Measurements from ENCODE around the gene RNF14. TPM values are rescaled to one million over a fixed set of nuclear protein-coding genes. Genes with fewer than 3 reads are reported as not detected.

Gene RNF14
- total RNA-seq, 1 donor from 2014 or later, result 51.6 TPM

GRCh38 chr5:141992349-141992963 is 23.6 kb downstream of the RNF14 start:
- H3K27ac Mint-ChIP-seq (ENCODE audit: unreplicated experiment), result no peak overlapping the region
- H3K27me3 Mint-ChIP-seq (ENCODE audit: unreplicated experiment), result peaks cover 4% of the 10 kb centered on the region
- peaks cover 20% of the 10 kb centered on the region for H3K36me3 Mint-ChIP-seq (ENCODE audit: low read depth, unreplicated experiment)
- no peaks in the 10 kb centered on the region for H3K4me1 Mint-ChIP-seq (ENCODE audit: unreplicated experiment)
- peak; percentile 70 for DNase-seq (ENCODE audit: low spot score)
- TF ChIP-seq, protein P1, sequence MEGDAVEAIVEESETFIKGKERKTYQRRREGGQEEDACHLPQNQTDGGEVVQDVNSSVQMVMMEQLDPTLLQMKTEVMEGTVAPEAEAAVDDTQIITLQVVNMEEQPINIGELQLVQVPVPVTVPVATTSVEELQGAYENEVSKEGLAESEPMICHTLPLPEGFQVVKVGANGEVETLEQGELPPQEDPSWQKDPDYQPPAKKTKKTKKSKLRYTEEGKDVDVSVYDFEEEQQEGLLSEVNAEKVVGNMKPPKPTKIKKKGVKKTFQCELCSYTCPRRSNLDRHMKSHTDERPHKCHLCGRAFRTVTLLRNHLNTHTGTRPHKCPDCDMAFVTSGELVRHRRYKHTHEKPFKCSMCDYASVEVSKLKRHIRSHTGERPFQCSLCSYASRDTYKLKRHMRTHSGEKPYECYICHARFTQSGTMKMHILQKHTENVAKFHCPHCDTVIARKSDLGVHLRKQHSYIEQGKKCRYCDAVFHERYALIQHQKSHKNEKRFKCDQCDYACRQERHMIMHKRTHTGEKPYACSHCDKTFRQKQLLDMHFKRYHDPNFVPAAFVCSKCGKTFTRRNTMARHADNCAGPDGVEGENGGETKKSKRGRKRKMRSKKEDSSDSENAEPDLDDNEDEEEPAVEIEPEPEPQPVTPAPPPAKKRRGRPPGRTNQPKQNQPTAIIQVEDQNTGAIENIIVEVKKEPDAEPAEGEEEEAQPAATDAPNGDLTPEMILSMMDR (IDR thresholded peaks at IDR 0.05; ENCODE audit: unreplicated experiment), result peak; percentile 85
- no peak overlapping the region for H3K4me3 Mint-ChIP-seq (ENCODE audit: unreplicated experiment)
- H3K9me3 Mint-ChIP-seq (ENCODE audit: unreplicated experiment), result no peaks in the 10 kb centered on the region

DNA sequence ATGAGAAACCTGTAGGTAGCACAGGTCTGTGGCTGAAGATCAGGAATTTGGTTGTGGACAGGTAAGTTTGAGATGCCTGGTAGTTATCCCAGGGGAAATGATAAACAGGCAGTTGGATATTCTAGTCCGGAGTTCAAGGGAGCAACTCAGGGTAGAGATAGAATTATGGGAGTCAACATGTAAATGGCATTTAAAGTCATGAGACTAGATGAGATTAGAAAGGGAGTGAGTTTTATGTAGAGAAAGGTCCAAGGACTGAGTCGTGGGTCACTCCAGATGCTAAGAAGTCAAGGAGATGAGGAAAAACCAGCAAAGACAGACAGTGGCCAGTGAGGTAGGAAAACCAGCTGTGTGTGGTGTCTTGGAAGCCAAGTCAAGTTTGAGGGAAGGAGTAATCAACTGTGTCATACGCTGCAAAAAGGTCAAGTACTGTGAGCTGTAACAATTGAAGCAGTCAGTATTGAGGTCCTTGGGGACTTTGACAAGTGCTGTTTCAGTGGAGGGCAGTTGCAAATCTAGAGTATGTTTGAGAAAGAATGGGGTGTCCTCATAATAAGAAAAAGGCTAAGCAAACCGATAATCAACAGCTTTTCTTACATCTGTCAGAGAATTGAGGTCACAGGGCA is 25.7 kb downstream of the RNF14 start:
- Mint-ChIP-seq H3K27me3 (ENCODE audit: unreplicated experiment) (peaks cover 7% of the 10 kb centered on the region), H3K4me3 (ENCODE audit: unreplicated experiment) (no peak overlapping the region), H3K4me1 (ENCODE audit: unreplicated experiment) (no peaks in the 10 kb centered on the region), H3K9me3 (ENCODE audit: unreplicated experiment) (no peaks in the 10 kb centered on the region), H3K36me3 (ENCODE audit: low read depth, unreplicated experiment) (peaks cover 38% of the 10 kb centered on the region), H3K27ac (ENCODE audit: unreplicated experiment) (no peak overlapping the region)
- TF ChIP-seq, protein P1 (IDR thresholded peaks at IDR 0.05; ENCODE audit: unreplicated experiment), result no peak
- DNase-seq (ENCODE audit: low spot score), result no peak

GRCh38 chr5:141995656-141996055 is 26.8 kb downstream of the RNF14 start:
- H3K27me3 Mint-ChIP-seq (ENCODE audit: unreplicated experiment), result peaks cover 7% of the 10 kb centered on the region
- peaks cover 46% of the 10 kb centered on the region for H3K36me3 Mint-ChIP-seq (ENCODE audit: low read depth, unreplicated experiment)
- no peaks in the 10 kb centered on the region for H3K9me3 Mint-ChIP-seq (ENCODE audit: unreplicated experiment)
- no peak overlapping the region for H3K27ac Mint-ChIP-seq (ENCODE audit: unreplicated experiment)
- TF ChIP-seq, protein P1 (IDR thresholded peaks at IDR 0.05; ENCODE audit: unreplicated experiment), result no peak
- no peak overlapping the region for H3K4me3 Mint-ChIP-seq (ENCODE audit: unreplicated experiment)
- no peak for DNase-seq (ENCODE audit: low spot score)
- H3K4me1 Mint-ChIP-seq (ENCODE audit: unreplicated experiment), result peaks cover 5% of the 10 kb centered on the region

DNA sequence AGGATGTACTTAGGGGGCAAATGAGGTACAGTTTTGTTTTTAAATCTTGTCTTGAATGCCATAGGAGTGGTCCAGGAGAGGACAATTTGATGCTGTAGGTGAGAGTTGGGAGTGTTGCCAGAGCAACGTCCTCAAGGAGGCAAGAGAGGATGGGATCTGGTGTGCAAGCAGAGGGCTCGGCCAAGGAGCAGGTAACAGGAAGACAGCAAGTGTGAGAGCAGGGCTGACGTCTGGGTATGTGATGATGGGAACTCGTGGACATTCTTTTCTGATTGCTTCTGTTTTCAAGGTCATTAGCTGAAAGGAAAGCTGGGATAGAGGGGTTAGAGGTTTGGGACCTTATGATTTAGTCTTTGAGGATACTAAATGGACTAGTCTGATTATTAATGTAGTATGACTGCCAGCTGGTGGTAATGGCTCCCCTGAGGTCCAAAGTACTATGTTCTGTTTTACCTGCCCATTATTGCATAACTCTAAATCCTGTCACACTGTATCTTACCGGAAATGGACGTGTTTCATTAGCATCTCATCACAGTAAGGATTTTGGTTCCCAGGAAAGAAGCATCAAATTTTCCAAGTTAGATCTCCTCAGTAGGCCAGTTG is 28.6 kb downstream of the RNF14 start:
- Mint-ChIP-seq H3K27me3 (ENCODE audit: unreplicated experiment) (peaks cover 7% of the 10 kb centered on the region), H3K9me3 (ENCODE audit: unreplicated experiment) (no peaks in the 10 kb centered on the region), H3K36me3 (ENCODE audit: low read depth, unreplicated experiment) (peaks cover 49% of the 10 kb centered on the region), H3K4me1 (ENCODE audit: unreplicated experiment) (peaks cover 10% of the 10 kb centered on the region), H3K27ac (ENCODE audit: unreplicated experiment) (no peak overlapping the region), H3K4me3 (ENCODE audit: unreplicated experiment) (no peak overlapping the region)
- DNase-seq (ENCODE audit: low spot score), result no peak
- TF ChIP-seq, protein P1 (IDR thresholded peaks at IDR 0.05; ENCODE audit: unreplicated experiment), result no peak

- peak overlapping the region; percentile 4 for H3K4me3 Mint-ChIP-seq (ENCODE audit: unreplicated experiment)
- TF ChIP-seq, protein P1 (IDR thresholded peaks at IDR 0.05; ENCODE audit: unreplicated experiment), result no peak
- peak overlapping the region; percentile 48 for H3K27ac Mint-ChIP-seq (ENCODE audit: unreplicated experiment)
- H3K4me1 Mint-ChIP-seq (ENCODE audit: unreplicated experiment), result peaks cover 10% of the 10 kb centered on the region
- DNase-seq (ENCODE audit: low spot score), result no peak
- H3K9me3 Mint-ChIP-seq (ENCODE audit: unreplicated experiment), result no peaks in the 10 kb centered on the region
- peaks cover 7% of the 10 kb centered on the region for H3K27me3 Mint-ChIP-seq (ENCODE audit: unreplicated experiment)
- H3K36me3 Mint-ChIP-seq (ENCODE audit: low read depth, unreplicated experiment), result peaks cover 41% of the 10 kb centered on the region
These were observed 31.3 kb downstream of the RNF14 start for GRCh38 chr5:142000173-142000572.

Data from endothelial cell (in vitro differentiated cells).